Stimulated activated CD4-positive, alpha-beta T cell treated with anti-CD3 and anti-CD28 coated beads, TNF-alpha, amount 100 ng/mL, for 48 hours (primary cell): ENCODE results near the gene ARFGAP3.
"Not testable (repeated sequence)": the region's sequence is repeated elsewhere in the genome, so short reads cannot be mapped to it uniquely, and the experiment has no call there.

Experiments used
- DNase-seq, 3 donors: peaks; one replicate each; pipeline ENCODE4 v3.0.0-alpha.2; 2020; ENCODE audit warnings: low read depth in 3 of 3

The ARFGAP3 gene

DNA sequence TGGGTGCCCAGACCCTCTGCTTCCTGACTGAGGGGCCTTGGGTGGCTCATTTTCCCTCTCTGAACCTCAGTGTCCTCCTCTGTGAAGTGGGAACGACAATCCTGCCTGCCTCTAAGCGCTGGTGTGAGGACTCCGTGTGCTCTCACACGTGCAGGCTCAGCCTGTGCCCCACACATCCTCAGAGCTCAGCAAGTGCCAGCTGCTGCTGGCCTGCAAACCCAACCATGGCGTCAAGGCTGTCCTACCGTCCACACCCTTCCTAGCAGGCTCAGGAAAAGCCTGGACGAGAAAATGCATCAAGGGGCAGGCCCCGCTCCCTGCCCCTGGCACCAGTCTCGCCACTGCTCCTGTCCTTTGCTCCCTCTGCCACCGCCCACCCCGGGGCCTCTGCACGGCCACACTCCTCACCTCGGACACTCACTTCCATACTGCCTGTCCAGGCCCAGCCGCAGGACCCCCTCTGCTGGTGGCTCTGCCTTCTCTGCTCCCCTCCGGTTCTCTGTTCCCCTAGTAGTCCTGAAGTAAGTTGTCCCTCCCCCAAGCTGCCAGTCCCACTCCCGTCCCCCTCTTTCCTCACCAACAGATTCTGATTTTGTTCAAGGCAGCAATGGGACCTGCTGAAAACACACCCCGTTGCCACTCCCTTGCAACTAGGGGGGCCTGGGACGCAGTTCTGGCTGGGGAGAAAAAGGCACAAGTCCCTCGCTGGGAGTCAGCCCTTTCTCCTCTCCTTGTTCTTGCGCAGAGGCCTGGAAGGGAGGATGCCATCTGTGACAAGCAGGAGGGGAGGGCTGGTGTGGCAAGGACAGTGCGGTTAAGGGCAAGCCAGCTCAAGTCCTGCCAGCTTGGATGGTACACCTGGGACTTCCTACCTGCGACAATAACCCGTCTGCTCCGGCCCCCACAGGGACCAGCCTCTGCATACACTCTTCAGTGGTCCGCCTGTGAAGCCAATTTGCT lies 62.2 kb downstream of the ARFGAP3 start:
- DNase-seq = no peak

GRCh38 chr22:42793848-42794405 lies 63.1 kb downstream of the ARFGAP3 start:
- DNase-seq = no peak

GRCh38 chr22:42792909-42793847 lies 63.9 kb downstream of the ARFGAP3 start:
- DNase-seq = no peak

GRCh38 chr22:42792453-42792908 lies 64.6 kb downstream of the ARFGAP3 start:
- DNase-seq = no peak

GRCh38 chr22:42791721-42792452 lies 65.2 kb downstream of the ARFGAP3 start:
- no peak for DNase-seq

GRCh38 chr22:42788466-42788865 lies 68.6 kb downstream of the ARFGAP3 start:
- DNase-seq = no peak

DNA sequence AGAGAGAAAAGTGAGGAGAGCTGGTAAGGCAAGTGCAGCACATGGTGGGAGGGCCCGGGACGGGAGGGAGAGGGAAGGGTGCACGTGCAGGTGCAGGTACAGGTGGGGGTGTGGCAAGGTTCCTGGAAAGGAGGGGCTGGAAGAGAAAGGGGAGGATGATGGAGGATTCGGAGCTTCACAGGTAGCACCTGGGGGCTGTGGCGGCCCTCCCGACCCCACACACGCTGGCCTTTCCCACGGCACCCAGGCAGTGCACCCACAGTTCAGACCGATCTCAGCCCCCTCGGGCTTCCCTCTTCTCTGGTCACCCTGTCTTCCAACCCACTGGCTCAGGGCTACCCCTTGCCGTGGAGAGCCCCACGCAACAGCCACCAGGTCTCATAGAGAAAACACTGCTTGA lies 69.1 kb downstream of the ARFGAP3 start:
- DNase-seq = no peak

DNA sequence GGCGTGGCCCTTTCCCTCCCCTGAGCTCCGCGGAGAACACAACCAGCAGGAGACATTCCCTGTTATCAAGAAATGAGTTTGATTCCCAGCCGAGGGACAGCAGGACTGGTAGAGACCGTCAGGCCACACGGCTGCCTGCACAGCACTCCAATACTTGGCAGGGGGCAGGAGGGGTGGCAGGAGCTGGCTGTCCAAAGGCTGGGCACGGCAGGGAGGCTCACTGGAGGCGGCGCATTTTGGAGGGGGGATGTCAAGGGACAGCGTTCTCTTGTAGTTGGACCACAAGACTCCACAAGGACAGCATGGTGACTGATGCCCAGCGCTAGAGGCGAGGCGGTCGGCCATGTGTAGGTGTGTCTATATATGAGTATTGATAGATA lies 69.7 kb downstream of the ARFGAP3 start:
- DNase-seq = no peak

DNA sequence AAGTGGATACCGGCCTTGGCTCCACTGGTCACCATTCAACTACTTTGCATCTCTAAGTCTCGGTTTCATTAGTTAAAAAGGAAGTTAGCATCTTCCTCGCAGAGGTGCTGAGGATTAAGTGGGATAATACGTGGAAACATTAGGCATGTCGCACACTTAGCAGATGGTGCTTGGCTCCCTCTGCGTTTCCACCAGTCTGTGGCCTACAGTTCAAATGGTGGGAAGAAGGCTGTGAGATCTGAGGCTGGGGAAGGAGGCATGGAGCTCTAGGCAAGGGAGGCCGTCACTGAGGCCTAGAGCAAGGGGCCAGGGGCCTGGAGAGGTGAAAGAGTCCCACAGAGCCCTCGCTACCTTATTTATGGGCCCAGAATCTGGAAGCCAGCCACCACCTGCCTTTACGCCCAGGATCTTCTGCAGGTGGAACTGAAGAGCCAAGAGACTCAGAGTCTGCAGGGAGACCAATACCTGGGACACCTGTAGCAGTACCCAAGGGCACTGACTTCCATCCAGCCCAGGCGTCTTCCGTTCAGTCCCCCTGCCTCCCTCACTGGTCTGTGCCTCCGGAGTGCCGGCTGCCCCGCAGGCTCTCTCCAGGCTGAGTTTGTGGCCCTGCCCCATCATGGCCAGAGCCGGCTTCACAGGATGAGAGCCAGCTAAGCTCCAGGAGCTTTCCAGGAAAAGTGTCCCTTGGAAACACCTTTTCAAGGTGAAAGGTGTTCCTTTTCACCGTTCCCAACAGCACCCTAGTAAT lies 70.3 kb downstream of the ARFGAP3 start:
- no peak for DNase-seq

DNA sequence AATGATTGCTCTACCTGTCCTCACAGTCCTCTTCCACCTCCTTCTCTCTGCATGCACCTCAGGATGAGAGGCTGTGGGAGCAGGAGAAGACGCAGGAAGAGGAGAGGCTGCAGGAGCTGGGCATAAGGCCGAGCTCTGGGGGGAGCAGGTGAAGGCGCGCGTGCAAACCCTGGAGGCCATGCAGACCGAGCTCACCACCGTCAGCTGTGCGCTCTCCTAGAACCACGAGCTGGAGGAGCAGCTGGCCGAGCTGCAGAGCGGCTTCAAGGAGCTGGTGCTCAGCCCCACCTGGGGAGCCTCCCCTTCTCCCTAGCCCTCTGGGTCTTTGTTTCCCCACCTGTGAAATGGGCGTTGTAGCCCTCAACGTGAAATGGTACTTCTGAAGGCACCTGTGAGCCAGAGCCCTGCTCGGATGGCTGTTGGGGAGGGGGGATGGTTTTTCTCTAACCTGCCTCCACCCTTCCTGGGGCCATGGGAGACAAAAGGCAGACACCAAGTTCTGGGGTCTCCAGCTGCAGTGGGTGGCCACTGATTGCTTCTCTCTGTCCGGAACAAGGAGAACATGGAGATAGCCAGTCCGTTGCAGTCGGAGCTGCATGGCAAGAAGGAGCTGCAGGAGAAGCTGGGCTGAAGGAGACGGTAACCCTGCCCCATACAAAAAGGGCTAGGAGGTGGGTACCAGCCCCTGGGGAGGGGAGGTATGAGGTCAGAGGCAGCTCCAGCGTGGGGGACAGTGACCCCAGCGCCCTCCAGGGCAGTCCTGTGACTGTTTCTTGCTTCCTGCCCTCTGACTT lies 71.2 kb downstream of the ARFGAP3 start:
- no peak for DNase-seq

- not testable (repeated sequence) for DNase-seq
Observed at GRCh38 chr22:42782306-42782705, 74.8 kb downstream of the ARFGAP3 start.

GRCh38 chr22:42780070-42780540 lies 77.0 kb downstream of the ARFGAP3 start:
- peak in 2 of 3 donors; percentile 23 to 40 for DNase-seq

- no peak for DNase-seq
Observed at GRCh38 chr22:42777126-42777525, 79.9 kb downstream of the ARFGAP3 start.

DNA sequence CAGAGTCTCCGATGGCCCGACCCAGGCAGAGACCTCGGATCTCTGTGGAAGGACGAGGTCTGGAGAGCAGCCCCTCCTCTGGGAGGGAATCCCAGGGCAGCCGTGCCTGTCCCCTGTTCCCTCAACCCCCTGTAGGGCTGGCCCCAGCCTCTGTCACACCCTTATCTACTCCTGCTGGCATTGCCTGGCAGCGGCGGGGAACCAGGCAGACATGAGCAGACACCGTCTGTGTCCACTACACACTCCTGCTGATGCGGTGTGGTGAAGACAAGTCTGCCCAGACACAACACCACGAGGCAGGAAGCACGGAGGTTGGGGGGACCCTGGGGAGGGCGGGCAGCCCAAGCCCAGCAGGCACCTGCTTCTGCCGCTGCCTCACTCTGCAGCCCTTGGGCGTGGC lies 83.9 kb downstream of the ARFGAP3 start:
- no peak for DNase-seq

DNA sequence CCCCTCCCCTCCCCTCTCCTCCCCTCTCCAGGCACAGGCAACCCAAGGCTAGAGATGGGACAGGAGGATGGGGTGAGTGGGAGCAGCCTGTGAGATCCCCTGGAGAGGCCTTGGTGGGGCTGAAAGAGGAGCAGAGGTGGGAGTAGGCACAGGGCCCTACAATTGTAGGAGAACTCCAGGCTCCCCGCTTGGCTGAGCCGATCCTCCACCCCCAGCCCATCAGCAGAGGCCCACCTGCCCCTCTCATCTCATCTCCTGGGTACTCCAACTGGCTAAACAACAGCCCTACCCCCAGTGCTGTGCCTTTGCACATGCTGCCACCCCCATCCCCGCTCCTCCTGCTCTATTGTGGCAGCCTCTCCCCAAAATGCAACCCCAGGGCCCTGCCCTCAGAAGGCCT lies 84.4 kb downstream of the ARFGAP3 start:
- DNase-seq = no peak

GRCh38 chr22:42770941-42771647 lies 86.0 kb downstream of the ARFGAP3 start:
- DNase-seq = no peak

DNA sequence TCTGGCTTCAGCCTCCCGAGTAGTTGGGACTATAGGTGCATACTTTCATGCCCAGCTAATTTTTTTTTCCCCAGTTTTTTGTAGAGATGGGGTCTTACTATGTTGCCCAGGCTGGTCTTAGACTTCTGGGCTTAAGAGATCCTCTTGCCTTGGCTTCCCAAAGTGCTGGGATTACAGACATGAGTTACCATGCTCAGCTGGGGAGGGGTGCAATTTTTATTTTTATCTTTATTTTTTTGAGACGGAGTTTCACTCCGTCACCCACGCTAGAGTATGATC lies 86.7 kb downstream of the ARFGAP3 start:
- DNase-seq = no peak

GRCh38 chr22:42769574-42770447 lies 87.3 kb downstream of the ARFGAP3 start:
- DNase-seq = no peak
